ENCODE measurements around the gene STARD7. TPM values are rescaled to one million over a fixed set of nuclear protein-coding genes. Genes with fewer than 3 reads are reported as not detected.

The STARD7 gene
- total and polyA plus RNA-seq, 2 experiments from 2014 or later, result 72.2 to 222 TPM

DNA sequence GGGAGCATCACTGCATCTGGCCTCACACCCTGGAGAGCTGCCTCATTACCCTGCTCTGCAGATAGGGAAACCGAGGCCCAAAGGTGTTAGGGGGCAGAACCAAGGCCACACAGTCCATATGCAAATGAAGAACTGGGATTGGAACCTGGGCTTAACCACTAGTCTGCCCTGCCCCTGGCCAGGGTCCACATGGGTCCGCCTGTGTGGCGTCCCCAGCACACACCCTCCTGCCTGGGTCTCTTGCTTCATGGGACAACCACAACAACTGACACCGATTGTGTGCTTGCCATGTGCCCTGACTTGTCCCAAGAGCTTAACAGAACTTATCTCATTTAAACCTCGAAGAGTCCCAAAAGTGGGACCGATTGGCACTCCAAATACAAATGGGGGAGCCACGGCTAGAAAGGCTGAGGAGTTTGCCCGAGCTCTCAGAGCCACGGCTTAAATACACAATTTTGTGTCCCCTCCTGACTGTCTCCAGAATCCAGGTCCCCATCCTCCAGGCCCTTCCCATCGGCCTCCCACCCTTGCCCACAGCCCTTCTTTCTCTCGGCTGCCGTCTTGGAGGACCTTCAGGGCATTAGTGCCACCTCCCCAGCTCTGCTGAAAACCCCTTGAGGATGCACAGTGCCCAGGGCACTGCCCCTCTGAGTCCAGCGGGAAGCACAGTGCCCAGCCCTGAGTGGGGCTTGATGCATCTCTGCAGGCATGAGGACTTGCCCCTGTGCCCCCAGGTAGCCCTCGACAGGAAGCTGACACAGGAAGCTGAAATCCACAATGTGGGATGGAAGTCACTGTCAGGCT is 57.6 kb downstream of the STARD7 start (continued):
- no peak for TF ChIP-seq ZNF462 (CRISPR knock-in tag; IDR thresholded peaks at IDR 0.05)
- no peak for TF ChIP-seq EZH2phosphoT487 (IDR thresholded peaks at IDR 0.05; ENCODE audit: unreplicated experiment)

DNA sequence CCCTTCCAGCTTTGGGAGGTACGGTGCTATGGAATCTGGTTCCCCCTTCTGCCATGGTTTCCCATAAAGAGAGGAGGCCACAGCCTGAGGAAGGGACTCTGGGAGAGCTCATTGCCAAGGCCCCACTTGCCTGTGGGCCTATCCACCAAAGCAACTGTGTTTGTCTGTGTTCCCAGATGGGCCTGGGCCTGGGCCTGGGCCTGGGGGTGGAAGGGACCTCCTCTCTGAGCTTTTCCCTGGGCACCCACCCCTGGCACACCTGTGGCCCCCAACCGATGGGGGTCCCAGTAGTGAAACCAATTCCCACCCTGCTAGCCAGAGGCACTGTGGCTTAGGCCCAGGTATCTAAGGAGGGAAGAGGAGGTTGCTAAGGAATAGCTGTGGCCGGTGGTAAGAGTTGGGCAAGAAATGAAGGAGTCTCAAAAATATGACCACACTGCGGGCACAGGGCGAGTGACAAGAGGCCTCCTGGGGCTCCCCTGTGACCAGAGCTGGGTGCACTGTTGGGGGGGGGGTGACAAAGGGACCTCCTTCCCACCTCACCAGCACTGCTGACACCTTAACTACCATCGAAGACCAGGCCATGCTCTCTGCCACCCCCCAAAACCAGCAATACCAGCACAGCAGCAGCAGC is 58.5 kb downstream of the STARD7 start:
- no peaks in the 10 kb centered on the region for H4K20me1 ChIP-seq (replicated peaks; ENCODE audit: insufficient read depth)
- peaks cover 33% of the 10 kb centered on the region for H3K4me1 Mint-ChIP-seq
- ATAC-seq (no peak), DNase-seq (ENCODE audit: low spot score) (no peak)
- no peaks in the 10 kb centered on the region for H3K79me2 ChIP-seq (replicated peaks; ENCODE audit: insufficient read depth)
- H2AFZ ChIP-seq, result no peak overlapping the region
- H3K27ac Mint-ChIP-seq, result no peak overlapping the region
- no peaks in the 10 kb centered on the region; the same call in 2 of the 3 replicates for H3K36me3 Mint-ChIP-seq (ENCODE audit: low read depth)
- no peaks in the 10 kb centered on the region for H3K36me3 ChIP-seq (ENCODE audit: insufficient read depth)
- peaks cover 23% of the 10 kb centered on the region for H3K27me3 Mint-ChIP-seq (ENCODE audit: insufficient read depth, low read depth, poor library complexity)
- H3K27me3 ChIP-seq (ENCODE audit: insufficient read depth), result peaks cover 17% of the 10 kb centered on the region
- H3K4me2 ChIP-seq, result no peak overlapping the region
- H3K9me2 ChIP-seq (ENCODE audit: insufficient read depth), result no peaks in the 10 kb centered on the region
- no peak overlapping the region for H3K27ac ChIP-seq (ENCODE audit: low read depth)
- H3K4me3 Mint-ChIP-seq, result no peak overlapping the region
- no peaks in the 10 kb centered on the region; the same call in none of the 2 replicates for H3F3A ChIP-seq (replicated peaks; ENCODE audit: low read depth)
- H3K4me3 ChIP-seq, result no peak overlapping the region
- H3K9me3 Mint-ChIP-seq, result no peaks in the 10 kb centered on the region
- H3K4me1 ChIP-seq (ENCODE audit: insufficient read depth), result peaks cover 25% of the 10 kb centered on the region
- TF ChIP-seq ZNF462 (CRISPR knock-in tag; IDR thresholded peaks at IDR 0.05), result no peak
- TF ChIP-seq ZNF331 (CRISPR knock-in tag; IDR thresholded peaks at IDR 0.05; ENCODE audit: low read depth), result no peak
- TF ChIP-seq EZH2 (IDR thresholded peaks at IDR 0.05; ENCODE audit: low read depth, unreplicated experiment), result no peak
- no peak for TF ChIP-seq STAT1 (IDR thresholded peaks at IDR 0.05; ENCODE audit: unreplicated experiment)
- TF ChIP-seq CREB1 (CRISPR knock-in tag; IDR thresholded peaks at IDR 0.05; ENCODE audit: low read depth), result no peak
- no peak for TF ChIP-seq ZNF114 (CRISPR knock-in tag; IDR thresholded peaks at IDR 0.05)
